ENCODE results near the gene BMP7. TPM values are rescaled to one million over a fixed set of nuclear protein-coding genes. Genes with fewer than 3 reads are reported as not detected.

BMP7 gene
- total RNA-seq, 1 experiment from 2014 or later = 7.5 TPM

DNA sequence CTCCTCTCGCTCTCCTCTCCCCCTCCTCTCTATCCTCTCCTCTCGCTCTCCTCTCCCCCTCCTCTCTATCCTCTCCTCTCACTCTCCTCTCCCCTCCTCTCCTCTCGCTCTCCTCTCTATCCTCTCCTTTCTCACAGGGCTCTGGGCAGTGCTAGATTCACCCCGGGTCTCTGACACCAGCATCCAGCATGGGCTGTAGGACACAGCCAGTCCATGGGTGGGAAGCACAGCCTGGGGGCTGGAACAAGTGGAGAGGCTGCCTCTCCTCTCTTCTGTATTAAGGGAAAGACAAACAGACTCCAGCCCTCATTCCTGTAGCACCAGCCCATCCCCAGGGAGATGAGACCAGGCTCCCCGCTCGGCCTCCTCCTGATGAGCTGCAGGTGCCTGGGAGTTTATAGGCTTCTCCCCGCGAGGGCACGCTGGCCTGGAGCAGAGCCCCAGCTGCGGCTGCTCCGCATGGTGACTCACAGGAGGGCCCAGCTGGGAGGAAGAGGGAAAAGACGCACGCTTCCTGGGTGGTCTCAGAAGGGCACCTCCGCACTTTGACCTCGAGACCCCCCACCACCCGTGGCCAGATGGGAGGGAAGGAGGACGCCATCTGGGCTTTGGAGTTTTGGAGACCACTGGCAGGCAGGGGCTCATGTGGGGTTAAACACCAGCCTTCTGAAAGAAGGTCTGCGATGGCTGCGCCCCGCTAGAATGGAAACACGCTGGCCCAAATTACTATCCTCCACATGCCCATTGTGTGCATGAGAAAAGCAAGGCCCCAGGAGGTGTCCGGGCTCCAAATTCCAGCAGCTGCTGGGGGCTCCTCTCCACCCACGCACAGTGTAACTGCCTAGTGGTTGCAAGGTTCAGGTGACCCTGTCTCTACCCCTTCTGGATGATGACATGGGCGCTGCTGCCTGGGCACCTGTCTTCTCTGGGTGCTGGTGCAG is 68.0 kb downstream of the BMP7 start:
- no peak overlapping the region for H3K4me3 ChIP-seq (ENCODE audit: low read depth, low read length, poor library complexity, severe bottlenecking)
- CTCF ChIA-PET = no interaction called here
- no TSS peak for BruUV-seq (replicated peaks)
- TF ChIP-seq EZH2 (IDR thresholded peaks at IDR 0.05; ENCODE audit: borderline replicate concordance, low read depth, low read length, poor library complexity, severe bottlenecking) = no peak
- TF ChIP-seq, protein P1, sequence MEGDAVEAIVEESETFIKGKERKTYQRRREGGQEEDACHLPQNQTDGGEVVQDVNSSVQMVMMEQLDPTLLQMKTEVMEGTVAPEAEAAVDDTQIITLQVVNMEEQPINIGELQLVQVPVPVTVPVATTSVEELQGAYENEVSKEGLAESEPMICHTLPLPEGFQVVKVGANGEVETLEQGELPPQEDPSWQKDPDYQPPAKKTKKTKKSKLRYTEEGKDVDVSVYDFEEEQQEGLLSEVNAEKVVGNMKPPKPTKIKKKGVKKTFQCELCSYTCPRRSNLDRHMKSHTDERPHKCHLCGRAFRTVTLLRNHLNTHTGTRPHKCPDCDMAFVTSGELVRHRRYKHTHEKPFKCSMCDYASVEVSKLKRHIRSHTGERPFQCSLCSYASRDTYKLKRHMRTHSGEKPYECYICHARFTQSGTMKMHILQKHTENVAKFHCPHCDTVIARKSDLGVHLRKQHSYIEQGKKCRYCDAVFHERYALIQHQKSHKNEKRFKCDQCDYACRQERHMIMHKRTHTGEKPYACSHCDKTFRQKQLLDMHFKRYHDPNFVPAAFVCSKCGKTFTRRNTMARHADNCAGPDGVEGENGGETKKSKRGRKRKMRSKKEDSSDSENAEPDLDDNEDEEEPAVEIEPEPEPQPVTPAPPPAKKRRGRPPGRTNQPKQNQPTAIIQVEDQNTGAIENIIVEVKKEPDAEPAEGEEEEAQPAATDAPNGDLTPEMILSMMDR (conservative IDR thresholded peaks at IDR 0.05; ENCODE audit: low read depth, low read length) = no peak
- H3K4me1 ChIP-seq (ENCODE audit: insufficient read depth, low read length, poor library complexity, severe bottlenecking) = no peaks in the 10 kb centered on the region
- no peaks in the 10 kb centered on the region for H3K27me3 ChIP-seq (replicated peaks; ENCODE audit: insufficient read depth, low read depth, low read length, poor library complexity)
- peak; percentile 14 for DNase-seq (ENCODE audit: low spot score)
- no peaks in the 10 kb centered on the region for H3K9me3 ChIP-seq (ENCODE audit: low read depth, low read length, poor library complexity, severe bottlenecking)
- intact Hi-C loops (cut with micrococcal nuclease; ENCODE audit: unreplicated experiment) = no loop called here
- POLR2A ChIA-PET (ENCODE audit: low non-redundant PET) = no interaction called here
- H3K36me3 ChIP-seq (ENCODE audit: insufficient read depth, low read length, poor library complexity, severe bottlenecking) = no peaks in the 10 kb centered on the region
- H3K27ac ChIP-seq (ENCODE audit: low read depth, low read length, poor library complexity, severe bottlenecking) = no peak overlapping the region

DNA sequence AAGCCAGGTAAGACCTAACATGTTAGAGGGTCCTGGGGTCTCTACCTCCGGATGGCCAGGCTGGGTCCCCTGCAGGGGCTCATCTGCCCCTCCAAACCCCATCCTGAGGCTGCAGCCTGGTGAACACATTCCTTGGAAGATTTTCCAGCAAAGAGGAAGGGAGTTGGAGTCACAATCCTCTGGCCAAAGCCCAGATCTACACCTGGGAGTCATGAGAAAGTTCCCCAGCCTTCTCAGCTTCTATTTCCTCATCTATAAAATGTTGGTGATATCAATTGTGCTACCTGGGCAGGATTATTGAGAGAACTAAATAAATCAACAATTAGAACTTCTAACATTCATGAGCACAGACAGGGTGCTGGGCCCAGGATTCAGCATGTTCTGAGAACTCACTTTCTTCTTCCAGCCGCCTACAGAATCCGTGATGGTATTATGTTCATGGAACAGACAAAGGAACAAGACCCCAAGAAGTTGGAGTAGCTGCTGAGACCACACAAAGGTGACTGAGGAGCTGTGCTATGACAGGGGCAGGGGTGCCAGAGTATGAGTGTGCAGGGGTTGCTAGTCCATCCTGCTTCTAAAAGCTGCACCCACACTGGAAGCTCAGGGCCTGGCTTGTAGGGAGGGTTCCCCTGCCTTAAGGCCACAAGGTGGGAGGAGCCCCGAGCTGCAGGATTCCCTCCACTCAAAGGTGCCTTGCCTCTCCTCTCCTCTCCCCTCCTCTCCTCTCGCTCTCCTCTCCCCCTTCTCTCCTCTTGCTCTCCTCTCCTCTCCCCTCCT is 68.9 kb downstream of the BMP7 start:
- DNase-seq (ENCODE audit: low spot score) = no peak
- BruUV-seq (replicated peaks) = no TSS peak
- Histone ChIP-seq H3K4me1 (ENCODE audit: insufficient read depth, low read length, poor library complexity, severe bottlenecking) (no peaks in the 10 kb centered on the region), H3K9me3 (ENCODE audit: low read depth, low read length, poor library complexity, severe bottlenecking) (no peaks in the 10 kb centered on the region), H3K27ac (ENCODE audit: low read depth, low read length, poor library complexity, severe bottlenecking) (no peak overlapping the region), H3K4me3 (ENCODE audit: low read depth, low read length, poor library complexity, severe bottlenecking) (no peak overlapping the region), H3K27me3 (replicated peaks; ENCODE audit: insufficient read depth, low read depth, low read length, poor library complexity) (no peaks in the 10 kb centered on the region), H3K36me3 (ENCODE audit: insufficient read depth, low read length, poor library complexity, severe bottlenecking) (no peaks in the 10 kb centered on the region)
- intact Hi-C loops (cut with micrococcal nuclease; ENCODE audit: unreplicated experiment) = no loop called here
- TF ChIP-seq, protein P1 (conservative IDR thresholded peaks at IDR 0.05; ENCODE audit: low read depth, low read length) = no peak
- no peak for TF ChIP-seq EZH2 (IDR thresholded peaks at IDR 0.05; ENCODE audit: borderline replicate concordance, low read depth, low read length, poor library complexity, severe bottlenecking)
- CTCF ChIA-PET = no interaction called here
- POLR2A ChIA-PET (ENCODE audit: low non-redundant PET) = no interaction called here

DNA sequence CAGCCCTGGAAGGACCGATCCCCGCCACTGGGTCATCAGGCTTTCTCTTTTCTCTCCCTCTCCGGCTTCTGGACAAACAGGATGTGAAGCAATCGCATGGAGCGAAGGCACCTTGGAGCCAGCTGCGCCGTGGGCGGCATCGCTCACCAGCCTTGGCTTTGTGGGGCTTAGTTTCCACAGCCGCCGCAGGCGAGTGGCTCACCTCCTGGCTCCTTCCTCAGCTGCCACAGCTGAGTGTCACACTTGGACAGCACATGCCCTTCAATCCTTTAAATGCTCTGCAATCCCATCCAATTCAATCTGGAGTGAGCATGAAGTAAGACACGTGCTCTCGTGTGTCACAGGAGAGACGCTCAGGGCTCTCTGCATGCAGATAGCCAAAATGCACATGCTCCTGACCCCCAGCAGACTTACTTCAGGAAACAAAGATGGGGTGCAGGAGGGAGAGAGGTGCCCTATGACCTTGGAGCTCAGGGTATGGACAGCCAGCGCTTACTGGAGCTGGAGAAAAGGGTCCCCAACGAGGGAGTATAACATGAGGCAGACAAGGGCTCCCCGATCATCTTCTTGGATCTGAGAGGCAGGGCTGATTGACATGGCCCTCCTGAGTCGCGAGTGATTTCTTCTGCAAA is 70.9 kb downstream of the BMP7 start:
- no TSS peak for BruUV-seq (replicated peaks)
- no peak for DNase-seq (ENCODE audit: low spot score)
- Histone ChIP-seq H3K27ac (ENCODE audit: low read depth, low read length, poor library complexity, severe bottlenecking) (no peak overlapping the region), H3K4me1 (ENCODE audit: insufficient read depth, low read length, poor library complexity, severe bottlenecking) (no peaks in the 10 kb centered on the region), H3K4me3 (ENCODE audit: low read depth, low read length, poor library complexity, severe bottlenecking) (no peak overlapping the region), H3K9me3 (ENCODE audit: low read depth, low read length, poor library complexity, severe bottlenecking) (no peaks in the 10 kb centered on the region), H3K36me3 (ENCODE audit: insufficient read depth, low read length, poor library complexity, severe bottlenecking) (no peaks in the 10 kb centered on the region), H3K27me3 (replicated peaks; ENCODE audit: insufficient read depth, low read depth, low read length, poor library complexity) (no peaks in the 10 kb centered on the region)
- intact Hi-C loops (cut with micrococcal nuclease; ENCODE audit: unreplicated experiment) = no loop called here
- ChIA-PET CTCF (no interaction called here), POLR2A (ENCODE audit: low non-redundant PET) (no interaction called here)
- TF ChIP-seq EZH2 (IDR thresholded peaks at IDR 0.05; ENCODE audit: borderline replicate concordance, low read depth, low read length, poor library complexity, severe bottlenecking) = no peak
- TF ChIP-seq, protein P1 (conservative IDR thresholded peaks at IDR 0.05; ENCODE audit: low read depth, low read length) = no peak

Data from A673 (cell line).